Nephron progenitor cell (in vitro differentiated cells): ENCODE data around the gene VSTM5.

Experiments
- DNase-seq: peaks from one replicate; pipeline ENCODE4 v3.0.0; 2021
- H3K27ac Mint-ChIP-seq: 2 replicates; pipeline ENCODE4 v1.8.0; 2021; ENCODE audit warnings: mild to moderate bottlenecking, moderate library complexity, mixed read lengths
- H3K27me3 Mint-ChIP-seq: 2 replicates; pipeline ENCODE4 v1.8.0; 2021; ENCODE audit warnings: mild to moderate bottlenecking, low read depth, mixed read lengths; ENCODE audit not compliant: poor library complexity
- H3K36me3 Mint-ChIP-seq: 2 replicates; pipeline ENCODE4 v1.8.0; 2021; ENCODE audit warnings: low read depth, mixed read lengths
- H3K4me1 Mint-ChIP-seq: 2 replicates; pipeline ENCODE4 v1.8.0; 2021; ENCODE audit warnings: mixed read lengths
- H3K4me3 Mint-ChIP-seq: 2 replicates; pipeline ENCODE4 v1.8.0; 2021; ENCODE audit warnings: mild to moderate bottlenecking, moderate library complexity, mixed read lengths
- H3K9me3 Mint-ChIP-seq: 2 replicates; pipeline ENCODE4 v1.8.0; 2021; ENCODE audit warnings: mild to moderate bottlenecking, moderate library complexity, mixed read lengths
- TF ChIP-seq, protein P1 (sequence below): fragments of 200-600 bp; sonication (generic); IDR thresholded peaks from 2 replicates; pipeline ENCODE4 v1.5.0; 2021; ENCODE audit warnings: antibody characterized with exemption

The VSTM5 gene

DNA sequence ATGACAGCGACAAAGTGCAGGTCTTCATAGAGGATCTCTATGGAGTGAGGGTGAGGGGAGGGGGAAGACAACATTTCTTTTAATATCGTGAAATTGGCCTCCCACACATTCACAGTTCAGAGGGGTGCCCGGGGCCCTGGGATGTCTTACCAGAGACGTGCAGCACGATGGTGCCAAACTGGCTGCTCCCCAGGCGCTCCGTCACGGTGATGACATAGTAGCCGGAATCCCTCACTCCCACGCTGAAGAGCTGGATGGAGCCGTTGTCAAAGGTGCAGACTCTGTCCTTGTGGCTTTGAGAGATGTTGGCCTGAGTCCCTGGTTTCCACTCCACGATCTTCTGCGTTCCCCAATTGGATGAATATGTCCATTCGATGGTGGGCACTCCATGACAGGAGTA is 29.6 kb downstream of the VSTM5 start:
- Mint-ChIP-seq H3K27ac (no peak overlapping the region), H3K36me3 (peaks cover 3% of the 10 kb centered on the region), H3K4me3 (no peak overlapping the region), H3K27me3 (peaks cover 7% of the 10 kb centered on the region), H3K4me1 (peaks cover 27% of the 10 kb centered on the region), H3K9me3 (no peaks in the 10 kb centered on the region)
- no peak for DNase-seq
- TF ChIP-seq, protein P1, sequence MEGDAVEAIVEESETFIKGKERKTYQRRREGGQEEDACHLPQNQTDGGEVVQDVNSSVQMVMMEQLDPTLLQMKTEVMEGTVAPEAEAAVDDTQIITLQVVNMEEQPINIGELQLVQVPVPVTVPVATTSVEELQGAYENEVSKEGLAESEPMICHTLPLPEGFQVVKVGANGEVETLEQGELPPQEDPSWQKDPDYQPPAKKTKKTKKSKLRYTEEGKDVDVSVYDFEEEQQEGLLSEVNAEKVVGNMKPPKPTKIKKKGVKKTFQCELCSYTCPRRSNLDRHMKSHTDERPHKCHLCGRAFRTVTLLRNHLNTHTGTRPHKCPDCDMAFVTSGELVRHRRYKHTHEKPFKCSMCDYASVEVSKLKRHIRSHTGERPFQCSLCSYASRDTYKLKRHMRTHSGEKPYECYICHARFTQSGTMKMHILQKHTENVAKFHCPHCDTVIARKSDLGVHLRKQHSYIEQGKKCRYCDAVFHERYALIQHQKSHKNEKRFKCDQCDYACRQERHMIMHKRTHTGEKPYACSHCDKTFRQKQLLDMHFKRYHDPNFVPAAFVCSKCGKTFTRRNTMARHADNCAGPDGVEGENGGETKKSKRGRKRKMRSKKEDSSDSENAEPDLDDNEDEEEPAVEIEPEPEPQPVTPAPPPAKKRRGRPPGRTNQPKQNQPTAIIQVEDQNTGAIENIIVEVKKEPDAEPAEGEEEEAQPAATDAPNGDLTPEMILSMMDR, result no peak

DNA sequence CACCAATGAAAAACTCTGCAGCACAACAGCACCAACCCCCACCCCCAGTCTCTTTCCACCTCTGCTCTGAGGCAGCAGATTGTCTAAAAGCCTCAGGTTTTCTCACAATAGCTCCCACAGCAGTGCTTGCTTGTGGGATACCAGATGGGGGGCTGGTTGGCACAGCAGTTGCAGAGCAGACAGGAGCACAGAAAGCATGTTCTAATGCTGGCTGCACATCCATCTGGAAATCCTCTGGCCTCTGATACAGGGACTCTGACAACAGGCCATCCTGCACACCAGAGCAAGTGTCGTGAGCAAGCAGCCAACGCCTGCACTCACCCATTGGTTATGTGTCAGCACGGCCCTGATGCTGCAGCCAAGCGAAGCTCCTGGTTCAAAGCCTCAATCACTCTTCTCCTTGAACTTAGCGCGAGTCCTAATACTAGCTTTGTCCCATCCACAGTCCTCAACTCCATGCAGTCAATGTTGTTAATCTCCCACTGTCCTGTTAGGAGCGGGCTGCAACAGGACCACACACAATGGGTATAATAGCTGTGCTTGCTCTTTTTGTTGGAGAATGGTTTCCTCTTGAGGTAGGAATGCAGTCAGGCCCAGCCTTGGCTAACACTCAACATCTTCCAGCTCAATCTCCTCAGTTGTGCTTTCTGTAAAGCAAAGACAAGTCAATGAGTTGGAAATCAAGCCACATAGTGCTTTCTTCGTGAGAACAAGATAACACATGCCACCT is 30.3 kb downstream of the VSTM5 start:
- DNase-seq, result no peak
- no peak overlapping the region for H3K27ac Mint-ChIP-seq
- no peaks in the 10 kb centered on the region for H3K9me3 Mint-ChIP-seq
- H3K36me3 Mint-ChIP-seq, result peaks cover 11% of the 10 kb centered on the region
- TF ChIP-seq, protein P1, result no peak
- peaks cover 27% of the 10 kb centered on the region for H3K4me1 Mint-ChIP-seq
- no peak overlapping the region for H3K4me3 Mint-ChIP-seq
- H3K27me3 Mint-ChIP-seq, result peaks cover 4% of the 10 kb centered on the region

DNA sequence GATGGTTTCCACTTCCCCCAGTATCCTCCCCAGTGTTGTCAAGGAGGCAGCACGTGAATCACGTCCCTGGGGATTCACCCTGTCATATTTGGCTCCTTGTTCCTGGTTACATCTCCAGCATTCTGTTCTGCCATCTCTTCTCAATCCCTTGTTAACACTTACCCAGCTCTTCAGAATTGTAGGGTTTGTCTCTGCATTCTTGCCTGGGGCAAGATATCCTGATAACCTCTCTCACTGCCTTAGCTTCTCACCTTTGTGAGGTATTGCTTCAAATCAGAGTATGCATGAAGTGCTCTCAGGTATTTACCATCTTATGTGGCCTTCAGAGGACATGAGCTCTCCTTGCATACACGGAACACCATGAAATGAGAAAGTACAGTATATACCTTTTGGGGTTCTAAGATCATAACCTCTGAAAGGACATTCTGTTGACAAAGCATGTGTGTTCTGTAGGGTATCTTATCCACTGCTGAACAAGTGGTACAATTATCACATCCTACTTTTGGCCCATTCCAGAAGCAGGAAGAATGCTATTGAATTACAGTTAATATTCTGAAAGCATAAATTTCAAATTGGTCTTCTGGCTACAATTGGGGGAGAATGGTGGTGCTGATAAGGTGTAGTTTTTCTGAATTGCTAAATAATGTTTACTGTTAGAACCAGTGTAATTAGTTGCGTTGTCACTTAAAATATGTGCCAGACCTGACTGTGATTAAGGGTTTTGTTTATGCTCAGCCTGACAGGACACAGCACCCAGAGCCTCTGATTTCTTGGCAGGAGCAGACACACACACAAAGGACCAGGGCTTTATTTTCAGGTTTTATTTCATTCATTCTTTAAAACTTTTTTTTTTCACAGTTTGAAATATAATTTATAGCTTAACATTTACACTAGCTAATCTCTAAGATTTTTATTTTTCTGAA is 32.7 kb downstream of the VSTM5 start:
- H3K36me3 Mint-ChIP-seq, result peaks cover 35% of the 10 kb centered on the region
- peaks cover 27% of the 10 kb centered on the region for H3K4me1 Mint-ChIP-seq
- no peak overlapping the region for H3K4me3 Mint-ChIP-seq
- TF ChIP-seq, protein P1, result no peak
- no peaks in the 10 kb centered on the region for H3K9me3 Mint-ChIP-seq
- DNase-seq, result no peak
- peaks cover 4% of the 10 kb centered on the region for H3K27me3 Mint-ChIP-seq
- peak overlapping the region; percentile 91 for H3K27ac Mint-ChIP-seq

DNA sequence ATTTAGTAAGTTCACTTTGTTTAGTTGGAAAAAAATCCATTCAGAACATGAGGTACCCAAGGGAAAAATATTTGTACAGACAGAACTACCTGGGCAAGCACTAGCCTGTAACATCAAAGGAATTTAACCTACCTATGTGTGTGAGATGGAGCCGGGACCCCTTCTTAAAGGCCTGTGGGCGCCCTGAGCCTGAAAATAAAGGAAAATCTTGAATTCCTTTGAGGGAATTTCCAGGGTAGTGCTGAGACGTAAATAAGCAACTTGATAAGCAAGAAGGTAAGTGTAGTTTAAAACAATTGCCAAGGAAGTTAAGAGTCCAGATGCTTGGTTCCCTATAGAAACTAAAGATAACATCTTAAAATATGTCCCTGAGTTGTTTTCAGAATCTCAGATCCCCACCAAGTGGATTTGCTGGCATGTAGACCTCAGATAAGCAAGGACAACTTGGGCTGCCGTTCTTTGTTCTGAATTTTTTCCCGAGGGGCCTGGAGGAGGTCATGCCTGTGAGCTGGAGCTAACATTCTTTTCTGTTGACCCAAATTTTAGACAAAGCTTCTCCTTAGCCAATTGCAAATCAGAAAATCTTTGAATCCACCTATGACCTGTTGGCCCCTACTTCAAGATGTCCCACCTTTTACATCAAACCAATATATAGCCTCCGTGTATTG is 35.3 kb downstream of the VSTM5 start:
- H3K36me3 Mint-ChIP-seq, result peaks cover 60% of the 10 kb centered on the region
- H3K27me3 Mint-ChIP-seq, result peaks cover 4% of the 10 kb centered on the region
- TF ChIP-seq, protein P1, result no peak
- H3K27ac Mint-ChIP-seq, result peak overlapping the region; percentile 94
- no peak for DNase-seq
- no peaks in the 10 kb centered on the region for H3K9me3 Mint-ChIP-seq
- no peak overlapping the region for H3K4me3 Mint-ChIP-seq
- peaks cover 21% of the 10 kb centered on the region for H3K4me1 Mint-ChIP-seq

DNA sequence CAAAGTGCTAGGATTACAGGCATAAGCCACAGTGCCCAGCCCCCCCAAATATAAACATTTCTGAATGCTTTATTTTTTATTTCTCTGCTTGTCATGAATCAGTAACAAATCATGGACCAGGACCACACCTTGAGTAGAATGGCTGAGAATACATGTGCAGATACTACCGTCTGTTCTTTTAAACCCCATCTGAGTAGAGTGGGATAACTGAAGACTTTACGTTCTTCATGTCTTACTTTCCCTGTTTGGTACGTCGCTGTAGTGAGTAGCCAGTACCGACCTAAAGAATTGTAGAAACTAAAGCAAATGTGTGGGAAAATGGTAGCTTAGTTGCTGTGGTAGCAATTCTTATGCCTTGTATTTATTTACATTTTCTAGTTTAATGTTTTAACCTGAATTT is 36.4 kb downstream of the VSTM5 start:
- no peak for DNase-seq
- Mint-ChIP-seq H3K4me3 (no peak overlapping the region), H3K9me3 (no peaks in the 10 kb centered on the region), H3K27ac (no peak overlapping the region), H3K27me3 (no peaks in the 10 kb centered on the region), H3K36me3 (peaks cover 71% of the 10 kb centered on the region), H3K4me1 (peaks cover 17% of the 10 kb centered on the region)
- TF ChIP-seq, protein P1, result no peak
